RKO (cell line): ENCODE data around the gene MBLAC1.
A peak's percentile ranks its signal among the peaks of the same experiment; 100 is the strongest.

Source experiments
- DNase-seq: peaks from one replicate; pipeline ENCODE4 v3.0.0-alpha.2; 2016; ENCODE audit warnings: low spot score

The MBLAC1 gene

GRCh38 chr7:100171087-100171681, 44.4 kb downstream of the MBLAC1 start:
- no peak for DNase-seq

DNA sequence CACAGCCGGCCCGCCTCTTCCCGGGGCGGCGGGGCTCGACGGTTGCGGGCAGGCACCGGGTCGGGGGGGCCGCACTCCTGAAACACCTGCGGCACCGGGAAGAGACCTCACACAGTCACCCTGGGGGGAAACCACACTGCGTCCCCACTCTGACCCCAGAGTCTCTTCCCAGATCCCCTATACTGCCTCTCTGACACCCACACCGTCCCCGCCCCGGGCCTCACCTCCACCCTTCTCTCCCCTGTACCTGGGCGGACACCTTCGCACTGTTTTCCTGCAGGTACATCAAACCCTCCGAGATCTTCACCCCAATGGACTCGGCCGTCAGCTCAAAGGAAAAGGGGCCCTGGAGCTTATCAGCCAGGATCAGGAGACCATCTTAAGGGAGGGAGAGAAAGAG, 45.1 kb downstream of the MBLAC1 start:
- DNase-seq = no peak

DNA sequence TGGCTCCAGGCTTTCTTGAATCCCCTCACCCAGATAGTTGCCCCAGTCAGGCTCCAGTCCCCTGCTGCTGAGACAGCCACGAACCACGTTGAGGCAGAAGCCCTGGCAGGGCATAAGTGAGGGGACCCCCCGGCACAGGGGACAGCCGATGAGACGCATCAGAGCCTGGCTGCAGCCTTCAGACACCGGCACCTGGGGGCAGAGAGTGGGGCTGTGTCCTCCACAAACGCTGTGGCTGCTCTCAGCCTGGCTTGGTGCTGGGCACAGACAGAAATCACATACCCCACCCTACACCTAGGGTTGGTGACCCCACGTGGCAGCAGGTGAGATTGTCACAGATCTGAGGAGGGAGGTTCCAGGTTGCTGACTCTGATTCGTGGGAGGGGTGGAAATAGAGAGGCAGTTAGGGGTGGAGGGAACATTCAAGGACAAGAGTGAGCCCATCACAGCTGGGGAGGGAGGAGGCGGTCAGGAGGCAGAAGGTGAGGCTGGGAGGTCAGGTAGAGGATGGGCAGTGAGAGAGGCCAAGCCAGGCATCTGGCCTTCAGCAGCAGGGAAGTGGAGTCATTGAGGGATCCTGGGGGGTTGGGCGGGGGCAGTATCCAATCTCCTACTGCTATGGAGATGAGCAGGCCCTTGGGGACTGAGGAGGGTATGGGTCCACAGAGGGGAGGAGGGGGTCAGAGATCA, 47.2 kb downstream of the MBLAC1 start:
- DNase-seq = no peak

DNA sequence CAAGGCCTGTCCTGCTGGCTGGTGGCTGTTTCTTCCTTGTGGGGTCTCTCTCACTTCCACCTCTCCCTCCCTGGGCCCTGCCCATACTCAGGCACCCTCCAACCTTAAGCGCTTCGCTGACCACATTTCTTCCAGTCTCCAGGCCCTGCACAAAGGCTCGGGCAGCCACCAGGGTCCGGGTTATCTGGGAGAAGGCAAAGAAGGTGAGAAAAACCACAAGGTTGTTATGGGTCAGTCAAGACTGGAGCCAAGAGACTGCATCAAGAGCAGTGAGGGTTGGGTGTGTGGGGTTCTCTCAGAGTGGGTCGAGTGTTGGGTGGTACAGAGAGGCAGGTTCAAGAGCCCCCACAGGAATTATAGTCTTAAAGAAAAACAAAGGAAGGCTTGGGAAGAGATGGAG, 47.8 kb downstream of the MBLAC1 start:
- no peak for DNase-seq

DNA sequence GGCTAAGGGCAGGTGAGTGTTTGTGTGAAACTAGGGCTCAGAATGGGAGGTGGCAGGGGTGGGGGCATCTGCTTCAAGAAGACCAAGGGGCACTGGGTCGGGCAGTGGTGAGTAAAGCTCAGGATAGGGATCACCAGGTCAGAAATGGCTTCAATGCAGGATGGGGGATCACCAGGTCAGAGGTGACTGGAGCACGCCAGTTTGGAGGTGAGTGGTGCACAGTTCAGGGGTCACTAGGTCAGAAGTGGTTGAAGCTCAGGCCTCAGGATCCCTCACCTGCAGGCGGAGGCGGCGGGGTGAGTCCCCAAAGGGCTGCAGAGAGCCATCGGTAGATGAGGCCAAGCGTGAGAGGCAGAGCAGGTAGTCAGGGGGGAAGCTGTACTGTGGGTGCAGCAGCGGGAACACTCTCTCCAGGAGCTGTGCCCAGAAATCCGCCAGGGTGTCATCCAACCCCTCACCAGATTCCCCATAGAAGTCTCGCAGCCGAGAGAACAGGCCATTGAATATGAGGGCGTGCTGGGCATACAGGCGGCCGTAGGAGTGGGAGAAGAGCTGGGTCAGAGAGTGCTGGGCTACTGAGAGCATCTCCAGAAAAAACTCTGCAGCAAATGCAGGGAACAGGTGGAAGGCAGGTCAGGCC, 48.6 kb downstream of the MBLAC1 start:
- no peak for DNase-seq

DNA sequence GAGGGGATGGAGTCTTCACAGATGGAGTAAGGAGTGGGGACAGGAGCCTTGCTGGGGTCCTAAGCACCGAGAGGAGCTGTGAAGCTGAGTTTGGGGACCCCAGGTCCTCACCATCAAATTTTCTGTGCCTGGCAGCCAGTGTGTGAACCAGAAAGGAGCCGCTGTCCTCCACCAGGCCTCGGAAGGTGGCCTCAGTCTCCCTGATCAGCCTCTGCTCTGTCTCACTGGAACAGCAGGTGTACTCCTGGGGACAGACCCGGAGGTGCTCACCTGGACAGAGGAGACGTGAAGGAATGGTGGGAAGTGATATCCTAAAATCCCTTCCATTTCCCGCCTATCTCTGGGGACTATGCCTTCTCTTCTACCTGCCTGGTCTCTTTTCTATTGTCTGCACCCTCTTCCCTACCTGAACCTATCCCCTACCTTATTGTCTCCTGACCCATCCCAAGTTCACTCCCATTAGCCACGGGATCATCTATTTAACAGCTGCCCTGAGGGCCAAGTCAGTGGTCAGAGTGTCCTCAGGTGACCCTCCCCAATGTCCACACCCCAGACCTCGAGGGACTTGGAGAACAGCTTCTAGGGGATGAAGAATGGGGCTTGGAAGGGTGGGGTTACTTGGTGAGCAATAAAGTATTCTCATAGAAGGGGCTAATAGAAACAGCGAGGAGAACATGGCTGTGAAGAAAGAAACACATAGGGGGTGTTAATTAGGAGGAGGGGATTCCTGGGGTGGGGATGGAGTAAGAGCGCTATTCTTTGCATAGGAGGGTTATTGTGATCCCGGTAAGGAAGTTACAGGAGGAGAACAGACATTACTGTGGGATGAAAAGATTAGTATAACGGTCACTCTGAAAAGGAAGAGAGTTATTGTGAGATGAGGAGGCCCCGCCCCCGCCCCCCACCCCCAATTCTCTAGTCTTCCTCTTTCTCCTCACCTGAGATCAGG, 49.6 kb downstream of the MBLAC1 start:
- no peak for DNase-seq

DNA sequence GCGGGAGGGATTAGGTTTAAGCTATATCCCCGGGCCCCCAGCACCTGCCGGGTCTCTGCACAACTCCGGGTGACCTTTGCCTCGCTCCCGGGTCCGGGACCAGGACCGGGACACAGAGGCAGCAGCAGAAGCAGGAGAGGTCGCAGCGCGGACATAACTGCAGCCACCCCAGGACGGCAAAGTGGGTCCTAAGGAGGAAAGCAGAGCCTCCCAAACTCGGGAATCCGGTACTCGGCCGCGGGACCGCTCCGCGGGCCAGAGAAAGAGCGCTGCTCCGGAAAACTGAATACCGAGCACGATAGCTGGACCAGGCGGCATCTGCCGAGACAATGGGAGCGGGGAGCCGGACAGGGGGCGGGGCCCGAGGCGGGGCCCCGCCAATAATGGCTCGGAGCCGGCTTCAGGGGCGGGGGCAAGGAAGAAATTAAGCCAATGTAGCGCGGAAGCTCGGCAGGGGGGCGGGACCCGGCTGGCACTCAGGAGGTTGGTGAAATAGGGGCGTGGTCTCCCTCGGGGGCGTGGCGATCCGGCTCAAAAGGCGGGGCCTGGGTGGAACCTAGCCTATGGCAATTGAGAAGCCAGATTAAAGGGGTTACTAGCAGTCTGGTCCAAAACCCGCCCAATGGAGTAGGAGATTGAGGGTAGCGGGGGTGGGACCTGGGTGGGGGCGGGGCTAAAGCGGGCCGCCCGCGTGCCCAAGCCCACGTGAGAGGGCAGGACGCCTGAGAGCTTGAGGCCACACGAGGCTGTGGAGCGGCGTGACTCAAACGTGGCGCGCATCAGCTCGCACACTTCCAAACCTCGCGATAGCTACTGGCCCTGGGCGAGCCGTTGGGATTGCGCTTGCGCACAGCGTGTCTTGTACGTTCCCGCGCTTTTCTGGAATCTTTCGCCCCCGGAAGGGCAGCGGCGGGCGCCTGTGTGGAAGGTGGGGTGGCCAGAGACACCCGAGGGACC, 50.6 kb downstream of the MBLAC1 start, which contains the start of the genes GPC2 and STAG3:
GPC2 (minus strand) TSS at position 337 of the 957 bp plus-strand sequence; CDS start at position 155, 182 bp downstream.
STAG3 (plus strand) TSS at position 874 of the 957 bp plus-strand sequence. CDS start 2,639 bp downstream, outside the sequence.
- peak; percentile 98 for DNase-seq
